ENCODE results near the gene CNPY2.
"Not testable (repeated sequence)": the region's sequence is repeated elsewhere in the genome, so short reads cannot be mapped to it uniquely, and the experiment has no call there.

The CNPY2 gene

DNA sequence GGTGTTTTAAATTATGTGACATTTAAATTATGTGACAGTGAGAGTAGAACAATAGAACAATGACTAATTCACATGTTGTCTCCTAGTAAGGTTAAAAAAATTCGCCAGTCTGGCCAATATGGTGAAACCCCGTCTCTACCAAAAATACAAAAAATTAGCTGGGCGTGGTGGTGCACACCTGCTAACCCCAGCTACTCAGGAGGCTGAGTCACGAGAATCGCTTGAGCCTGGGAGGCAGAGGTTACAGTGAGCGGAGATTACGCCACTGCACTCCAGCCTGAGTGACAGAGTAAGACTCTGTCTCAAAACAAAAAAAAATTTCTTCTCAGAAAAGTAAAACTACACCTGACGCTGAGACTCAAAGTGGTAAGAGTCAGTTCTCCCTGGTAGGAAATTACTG, 18.4 kb downstream of the CNPY2 start:
- DNase-seq, result no peak

GRCh38 chr12:56296295-56296694, 19.5 kb downstream of the CNPY2 start:
- DNase-seq, result no peak

GRCh38 chr12:56293795-56294194, 22.0 kb downstream of the CNPY2 start:
- no peak for DNase-seq

GRCh38 chr12:56288705-56289387, 26.9 kb downstream of the CNPY2 start:
- no peak for DNase-seq

DNA sequence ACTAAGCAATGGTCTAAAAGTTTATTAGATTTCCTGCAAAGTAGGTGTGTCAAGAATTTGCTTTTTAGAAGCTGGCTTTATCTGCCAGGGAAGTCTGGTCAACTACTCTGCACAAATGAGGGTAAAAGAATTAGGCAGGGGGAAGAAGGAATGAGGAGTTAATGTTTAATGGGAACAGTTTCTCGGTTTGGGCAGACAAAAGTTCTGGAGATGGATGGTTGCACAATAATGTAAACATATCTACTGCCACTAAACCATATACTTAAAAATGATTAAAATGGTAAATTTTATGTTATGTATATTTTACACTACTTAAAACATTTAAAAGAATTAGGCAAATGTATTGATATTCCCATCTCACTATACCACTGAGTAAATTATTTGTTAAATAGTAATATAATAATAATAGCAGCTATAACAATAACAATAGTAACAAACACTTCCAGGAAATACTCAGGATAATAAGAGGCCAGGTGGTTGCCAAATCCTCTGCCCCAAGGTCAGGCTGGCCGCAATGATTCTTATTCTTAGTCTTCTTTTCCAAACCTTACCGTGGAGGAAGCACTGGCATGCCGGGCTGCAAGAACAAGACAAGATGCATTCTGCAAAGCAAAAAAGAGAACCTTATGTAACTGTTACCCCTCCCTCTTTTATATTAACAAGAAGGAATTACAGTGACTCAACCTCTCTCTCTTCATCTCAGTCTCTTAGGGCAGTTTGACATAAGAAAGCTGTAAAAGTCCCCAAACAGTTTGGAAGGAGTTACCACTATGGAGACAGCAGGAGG, 29.6 kb downstream of the CNPY2 start:
- no peak for DNase-seq

GRCh38 chr12:56284263-56284662, 31.5 kb downstream of the CNPY2 start:
- not testable (repeated sequence) for DNase-seq

DNA sequence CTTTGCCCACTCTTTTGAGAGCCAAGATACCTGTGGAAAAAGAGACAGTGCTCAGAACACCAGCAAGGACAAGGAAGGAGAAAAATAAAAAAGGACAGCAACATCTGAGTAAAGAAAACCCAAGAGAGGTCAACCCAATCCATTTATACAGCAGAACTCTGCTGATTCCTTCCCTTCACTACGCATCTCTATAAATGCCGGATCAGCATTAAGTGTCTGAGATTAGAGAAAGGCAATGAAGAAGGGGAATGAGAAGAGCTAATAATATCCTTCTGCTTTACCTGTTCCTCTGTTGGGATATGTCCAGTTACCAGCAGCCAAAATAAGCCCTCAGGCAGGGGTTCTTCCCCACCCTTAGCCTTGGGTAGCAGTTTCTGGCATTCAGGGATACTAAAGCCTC, 33.2 kb downstream of the CNPY2 start:
- no peak for DNase-seq

GRCh38 chr12:56282030-56282429, 33.8 kb downstream of the CNPY2 start:
- DNase-seq, result no peak

- DNase-seq, result no peak
These were observed 34.9 kb downstream of the CNPY2 start for GRCh38 chr12:56280849-56281248.

- DNase-seq, result no peak
These were observed 36.9 kb downstream of the CNPY2 start for GRCh38 chr12:56278905-56279304.

DNA sequence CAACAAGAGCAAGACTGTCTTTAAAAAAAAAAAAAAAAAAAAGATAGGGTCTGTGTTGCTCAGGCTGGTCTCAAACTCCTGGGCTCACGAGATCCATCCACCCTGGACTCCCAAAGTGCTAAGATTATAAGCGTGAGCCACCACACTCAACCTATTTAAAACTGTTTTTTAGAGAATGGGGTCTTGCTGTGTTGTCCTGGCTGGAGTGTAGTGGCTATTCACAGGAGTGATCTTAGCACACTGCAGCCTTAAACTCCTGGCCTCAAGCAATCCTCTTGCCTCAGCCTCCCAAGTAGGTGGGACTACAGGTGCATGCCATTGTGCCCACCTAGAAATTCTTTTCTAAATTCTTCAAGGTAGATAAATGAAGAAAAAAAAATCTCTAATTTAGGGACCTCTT, 41.5 kb downstream of the CNPY2 start:
- no peak for DNase-seq

- not testable (repeated sequence) for DNase-seq
These were observed 43.3 kb downstream of the CNPY2 start for GRCh38 chr12:56272468-56272867.

DNA sequence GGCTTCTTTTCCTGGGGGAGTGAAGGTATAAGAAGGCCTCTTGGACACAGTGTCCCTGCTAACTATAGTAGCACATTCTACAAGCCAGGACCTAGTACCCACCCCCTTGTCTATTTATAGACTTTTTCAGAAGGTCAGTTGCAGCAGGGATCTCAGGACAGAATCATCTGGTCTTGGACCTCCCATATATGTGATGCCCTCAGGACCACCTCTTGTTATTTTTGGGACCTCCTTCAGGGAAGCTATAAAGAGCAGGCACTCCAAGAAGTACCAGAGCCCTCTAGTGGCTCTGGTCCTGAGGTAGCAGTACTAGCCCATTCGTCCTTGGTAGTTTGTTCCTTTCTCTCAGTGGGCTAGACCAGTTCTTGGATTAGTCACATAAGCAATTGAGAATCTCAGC, 44.8 kb downstream of the CNPY2 start:
- DNase-seq, result no peak

DNA sequence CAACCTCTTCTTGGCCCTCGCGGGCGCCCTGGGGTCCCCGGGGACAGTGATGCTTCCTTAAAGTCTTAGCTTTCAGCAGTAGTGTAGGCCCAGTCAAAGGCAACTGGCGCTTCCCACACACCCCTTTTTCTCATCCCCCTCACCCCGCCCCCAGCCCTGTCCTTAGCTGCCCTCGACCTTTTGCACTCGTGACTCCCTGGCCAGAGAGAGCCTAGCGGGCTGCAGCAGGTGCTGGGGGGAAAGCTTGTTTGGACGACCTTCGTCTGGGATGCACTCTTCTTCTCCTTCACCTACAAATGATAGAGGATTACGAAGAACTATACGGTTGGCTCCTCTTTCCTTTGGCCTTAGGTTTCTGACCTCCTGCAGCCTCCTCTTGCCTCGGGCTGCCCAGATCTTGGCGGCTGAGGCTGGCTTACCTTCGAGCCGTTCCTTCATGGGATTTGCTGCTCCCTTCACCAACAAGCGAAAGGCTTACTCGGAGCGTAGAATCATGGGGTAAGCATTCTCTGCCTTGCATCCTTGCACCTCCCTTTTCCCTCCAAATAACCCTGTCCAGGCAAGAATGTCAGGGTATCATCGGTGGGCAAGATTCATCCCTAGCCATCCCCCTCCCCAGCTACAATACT, 48.2 kb downstream of the CNPY2 start:
- DNase-seq, result no peak

GRCh38 chr12:56266693-56267442, 48.9 kb downstream of the CNPY2 start, which contains the start of gene COQ10A:
Gene COQ10A, plus strand, starts transcription at chr12:56266942. Its CDS starts 177 bp downstream, at chr12:56267119.
- DNase-seq, result peak; percentile 90

- not testable (repeated sequence) for DNase-seq
These were observed 49.6 kb downstream of the CNPY2 start for GRCh38 chr12:56266068-56266692.

- not testable (repeated sequence) for DNase-seq
These were observed 52.8 kb downstream of the CNPY2 start for GRCh38 chr12:56262955-56263354.

- DNase-seq, result no peak
These were observed 54.1 kb downstream of the CNPY2 start for GRCh38 chr12:56261503-56262232.

DNA sequence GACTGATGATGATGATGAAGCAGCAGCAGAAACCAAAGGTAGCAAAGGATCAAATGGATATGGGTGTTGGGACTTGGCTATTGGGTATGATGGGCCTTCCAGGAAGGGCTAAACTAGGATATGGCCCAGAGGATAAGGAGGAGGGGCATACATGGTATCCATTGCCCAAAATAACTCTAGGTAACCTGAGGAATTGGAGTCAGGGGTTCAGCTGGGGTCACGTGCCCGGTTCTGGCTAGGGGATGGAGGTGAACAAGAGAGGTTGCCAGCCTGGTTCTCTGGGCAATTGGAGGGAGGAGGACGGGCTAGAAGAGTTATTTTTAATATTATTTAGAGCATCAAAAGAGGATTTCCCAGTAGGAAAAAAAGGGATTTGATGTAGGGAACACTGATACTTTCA, 54.9 kb downstream of the CNPY2 start:
- no peak for DNase-seq

GRCh38 chr12:56260380-56260779, 55.4 kb downstream of the CNPY2 start:
- DNase-seq, result no peak

Measured in activated T-cell treated with anti-CD3 and anti-CD28 coated beads, Interleukin-2, amount 50 U/mL, for 1 hour (primary cell).